Measurements from ENCODE around the gene ACAP2. TPM values are rescaled to one million over a fixed set of nuclear protein-coding genes. Genes with fewer than 3 reads are reported as not detected.

The ACAP2 gene
- total RNA-seq, 2 experiments from 2014 or later: 54.6 to 55.7 TPM

GRCh38 chr3:195269375-195270078 is 173.3 kb downstream of the ACAP2 start:
- ATAC-seq (no peak), DNase-seq (no peak)
- Mint-ChIP-seq H3K27ac (no peak overlapping the region), H3K27me3 (no peaks in the 10 kb centered on the region), H3K4me1 (ENCODE audit: low read depth) (peaks cover 17% of the 10 kb centered on the region), H3K4me3 (peak overlapping the region; percentile 85), H3K9me3 (no peaks in the 10 kb centered on the region), H3K36me3 (ENCODE audit: low read depth) (peaks cover 11% of the 10 kb centered on the region)
- TF ChIP-seq CTCF (IDR thresholded peaks at IDR 0.05): no peak
- POLR2A ChIA-PET: interaction anchor here (0.8 to 3.1 kb wide), 8 partner anchors 8 to 261 kb away, joined by 3 to 16 read pairs (median 4); no protein-coding TSS in a partner anchor
- CTCF ChIA-PET: interaction anchor here (1.0 to 8.1 kb wide), 20 partner anchors 8 to 597 kb away, joined by 3 to 256 read pairs (median 18); partner anchors contain the start of genes ACAP2 and LSG1
- intact Hi-C loops (cut with micrococcal nuclease): loop anchor here (2.0 to 5.0 kb wide), 2 partner anchors 173 to 253 kb away; partner anchors contain the start of gene ACAP2

- Mint-ChIP-seq H3K27me3 (no peaks in the 10 kb centered on the region), H3K4me1 (ENCODE audit: low read depth) (peaks cover 24% of the 10 kb centered on the region), H3K27ac (no peak overlapping the region), H3K36me3 (ENCODE audit: low read depth) (peaks cover 16% of the 10 kb centered on the region), H3K4me3 (peak overlapping the region; percentile 50), H3K9me3 (no peaks in the 10 kb centered on the region)
- intact Hi-C loops (cut with micrococcal nuclease): no loop called here
- CTCF ChIA-PET: interaction anchor here (2.9 to 8.1 kb wide), 6 partner anchors 11 to 596 kb away, joined by 18 to 256 read pairs (median 42); partner anchors contain the start of genes ACAP2 and LSG1
- POLR2A ChIA-PET: interaction anchor here (1.0 to 3.1 kb wide), 2 partner anchors 8 to 119 kb away, joined by 3 to 14 read pairs; no protein-coding TSS in a partner anchor
- TF ChIP-seq CTCF (IDR thresholded peaks at IDR 0.05): no peak
- no peak for ATAC-seq
- DNase-seq: no peak
Measured at GRCh38 chr3:195268576-195269309, 174.1 kb downstream of the ACAP2 start.

GRCh38 chr3:195267096-195267495 is 175.7 kb downstream of the ACAP2 start:
- ATAC-seq: no peak
- ChIA-PET CTCF (interaction anchor here (1.1 to 1.9 kb wide), 2 partner anchors 256 to 585 kb away, joined by 4 read pairs; no protein-coding TSS in a partner anchor), POLR2A (interaction anchor here (0.7 to 1.5 kb wide), 2 partner anchors 241 to 246 kb away, joined by 3 to 5 read pairs; no protein-coding TSS in a partner anchor)
- Mint-ChIP-seq H3K27me3 (no peaks in the 10 kb centered on the region), H3K4me3 (no peak overlapping the region), H3K27ac (no peak overlapping the region), H3K4me1 (ENCODE audit: low read depth) (peaks cover 26% of the 10 kb centered on the region), H3K36me3 (ENCODE audit: low read depth) (peaks cover 16% of the 10 kb centered on the region), H3K9me3 (no peaks in the 10 kb centered on the region)
- DNase-seq: no peak
- intact Hi-C loops (cut with micrococcal nuclease): no loop called here
- TF ChIP-seq CTCF (IDR thresholded peaks at IDR 0.05): no peak

- no peak overlapping the region for H3K4me3 Mint-ChIP-seq
- POLR2A ChIA-PET: interaction anchor here (1.5 kb wide), 1 partner anchor 247 kb away, joined by 3 read pairs; no protein-coding TSS in a partner anchor
- H3K4me1 Mint-ChIP-seq (ENCODE audit: low read depth): peaks cover 23% of the 10 kb centered on the region
- H3K36me3 Mint-ChIP-seq (ENCODE audit: low read depth): peaks cover 16% of the 10 kb centered on the region
- H3K9me3 Mint-ChIP-seq: no peaks in the 10 kb centered on the region
- ATAC-seq: no peak
- H3K27me3 Mint-ChIP-seq: no peaks in the 10 kb centered on the region
- CTCF ChIA-PET: interaction anchor here (1.1 to 1.9 kb wide), 2 partner anchors 256 to 584 kb away, joined by 4 read pairs; no protein-coding TSS in a partner anchor
- DNase-seq: no peak
- TF ChIP-seq CTCF (IDR thresholded peaks at IDR 0.05): no peak
- intact Hi-C loops (cut with micrococcal nuclease): no loop called here
- H3K27ac Mint-ChIP-seq: no peak overlapping the region
Measured at GRCh38 chr3:195266428-195266827, 176.4 kb downstream of the ACAP2 start.

All from activated CD8-positive, alpha-beta T cell treated with anti-CD3 and anti-CD28 coated beads for 36 hours (primary cell).